HFFc6 (cell line): ENCODE data around the gene GOLM1. TPM values are rescaled to one million over a fixed set of nuclear protein-coding genes. Genes with fewer than 3 reads are reported as not detected.

Experiments used
- DNase-seq: peaks from one replicate; pipeline ENCODE4 v3.0.0-alpha.2; 2018
- H3K27ac Mint-ChIP-seq: 2 replicates; pipeline ENCODE4 v1.8.0; 2020; ENCODE audit warnings: mild to moderate bottlenecking, mixed read lengths
- H3K27me3 Mint-ChIP-seq: 2 replicates; pipeline ENCODE4 v1.8.0; 2021; ENCODE audit warnings: mild to moderate bottlenecking, moderate library complexity, mixed read lengths; ENCODE audit not compliant: insufficient read depth
- H3K36me3 Mint-ChIP-seq: 2 replicates; pipeline ENCODE4 v1.8.0; 2021; ENCODE audit warnings: low read depth, mixed read lengths
- H3K4me1 Mint-ChIP-seq: 2 replicates; pipeline ENCODE4 v1.8.0; 2020; ENCODE audit warnings: low read depth, mixed read lengths
- H3K4me3 Mint-ChIP-seq: 2 replicates; pipeline ENCODE4 v1.8.0; 2020; ENCODE audit warnings: mild to moderate bottlenecking, moderate library complexity, mixed read lengths
- H3K9me3 Mint-ChIP-seq: 2 replicates; pipeline ENCODE4 v1.8.0; 2020; ENCODE audit warnings: mild to moderate bottlenecking, mixed read lengths
- total RNA-seq, 6 experiments: library from RNA; stranded (reverse); fragmentation: NEBNext Ultra II Directional; extraction: Animal tissue kit (Norgen Biotek cat#: 25700); gene quantifications; 2 replicates in 1 of 6; 3 replicates in 5 of 6; pipeline ENCODE4 v1.2.3, GENCODE V29; 2021
- TF ChIP-seq, protein P1 (sequence below): fragments of 200-600 bp; sonication (generic); IDR thresholded peaks from 2 replicates; pipeline ENCODE4 v1.5.0; 2021; ENCODE audit warnings: antibody characterized with exemption, mild to moderate bottlenecking

The GOLM1 gene
- total RNA-seq, 6 experiments from 2014 or later, result 24.0 to 36.6 (median 25.0) TPM

- Mint-ChIP-seq H3K27me3 (no peaks in the 10 kb centered on the region; the same call in 1 of the 2 replicates), H3K4me3 (no peak overlapping the region), H3K9me3 (no peaks in the 10 kb centered on the region), H3K4me1 (peaks cover 5% of the 10 kb centered on the region; the same call in 1 of the 2 replicates), H3K36me3 (no peaks in the 10 kb centered on the region), H3K27ac (no peak overlapping the region)
- no peak for DNase-seq
- TF ChIP-seq, protein P1, sequence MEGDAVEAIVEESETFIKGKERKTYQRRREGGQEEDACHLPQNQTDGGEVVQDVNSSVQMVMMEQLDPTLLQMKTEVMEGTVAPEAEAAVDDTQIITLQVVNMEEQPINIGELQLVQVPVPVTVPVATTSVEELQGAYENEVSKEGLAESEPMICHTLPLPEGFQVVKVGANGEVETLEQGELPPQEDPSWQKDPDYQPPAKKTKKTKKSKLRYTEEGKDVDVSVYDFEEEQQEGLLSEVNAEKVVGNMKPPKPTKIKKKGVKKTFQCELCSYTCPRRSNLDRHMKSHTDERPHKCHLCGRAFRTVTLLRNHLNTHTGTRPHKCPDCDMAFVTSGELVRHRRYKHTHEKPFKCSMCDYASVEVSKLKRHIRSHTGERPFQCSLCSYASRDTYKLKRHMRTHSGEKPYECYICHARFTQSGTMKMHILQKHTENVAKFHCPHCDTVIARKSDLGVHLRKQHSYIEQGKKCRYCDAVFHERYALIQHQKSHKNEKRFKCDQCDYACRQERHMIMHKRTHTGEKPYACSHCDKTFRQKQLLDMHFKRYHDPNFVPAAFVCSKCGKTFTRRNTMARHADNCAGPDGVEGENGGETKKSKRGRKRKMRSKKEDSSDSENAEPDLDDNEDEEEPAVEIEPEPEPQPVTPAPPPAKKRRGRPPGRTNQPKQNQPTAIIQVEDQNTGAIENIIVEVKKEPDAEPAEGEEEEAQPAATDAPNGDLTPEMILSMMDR, result no peak
These were observed 52.0 kb downstream of the GOLM1 start for GRCh38 chr9:86047361-86047760.

DNA sequence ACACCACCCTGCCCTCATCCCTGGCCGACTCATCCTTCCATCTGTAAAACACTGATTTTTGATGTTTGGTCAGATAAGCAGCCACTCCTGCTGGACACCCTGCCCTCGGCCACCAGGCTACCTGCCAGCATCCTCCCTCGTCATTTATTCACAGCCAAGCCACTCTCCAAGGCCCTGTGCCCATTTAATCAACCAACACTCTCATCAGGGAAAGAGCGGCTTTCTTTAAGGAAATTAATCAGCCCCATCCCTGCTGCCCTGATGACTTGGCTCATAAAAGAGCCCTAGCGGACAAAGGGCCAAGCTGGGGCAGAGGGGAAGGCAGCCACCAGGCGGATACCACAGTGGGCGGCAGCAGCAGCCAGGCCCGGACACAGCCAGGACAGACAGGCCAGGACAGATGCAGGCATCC, 52.4 kb downstream of the GOLM1 start:
- no peaks in the 10 kb centered on the region for H3K36me3 Mint-ChIP-seq
- DNase-seq, result no peak
- TF ChIP-seq, protein P1, result no peak
- H3K9me3 Mint-ChIP-seq, result no peaks in the 10 kb centered on the region
- H3K4me1 Mint-ChIP-seq, result peaks cover 5% of the 10 kb centered on the region; the same call in 1 of the 2 replicates
- no peak overlapping the region for H3K4me3 Mint-ChIP-seq
- no peaks in the 10 kb centered on the region; the same call in 1 of the 2 replicates for H3K27me3 Mint-ChIP-seq
- no peak overlapping the region for H3K27ac Mint-ChIP-seq

GRCh38 chr9:86046071-86046636, 53.2 kb downstream of the GOLM1 start:
- DNase-seq, result no peak
- Mint-ChIP-seq H3K9me3 (no peaks in the 10 kb centered on the region), H3K4me3 (no peak overlapping the region), H3K27ac (no peak overlapping the region), H3K27me3 (no peaks in the 10 kb centered on the region; the same call in 1 of the 2 replicates), H3K4me1 (peaks cover 5% of the 10 kb centered on the region; the same call in 1 of the 2 replicates), H3K36me3 (no peaks in the 10 kb centered on the region)
- TF ChIP-seq, protein P1, result no peak

DNA sequence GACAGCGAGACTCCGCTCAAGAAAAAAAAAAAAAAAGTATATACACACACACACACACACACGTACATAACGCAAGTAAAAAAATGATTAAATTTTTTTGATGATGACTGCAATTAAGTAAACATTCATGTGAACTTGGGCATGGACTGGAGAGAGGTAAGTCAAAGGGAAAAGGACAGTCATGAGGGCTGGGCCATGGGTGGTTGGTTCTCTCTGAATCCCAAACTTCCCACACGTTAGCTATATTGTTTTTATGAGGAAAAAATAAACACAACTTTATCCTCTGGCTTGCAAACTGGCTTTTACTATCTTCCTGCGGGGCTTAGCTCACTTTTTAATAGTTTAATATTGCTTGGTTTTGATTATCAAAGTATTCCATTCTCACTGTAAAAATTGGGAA, 53.7 kb downstream of the GOLM1 start:
- Mint-ChIP-seq H3K4me1 (peaks cover 5% of the 10 kb centered on the region; the same call in 1 of the 2 replicates), H3K4me3 (no peak overlapping the region), H3K9me3 (no peaks in the 10 kb centered on the region), H3K27me3 (no peaks in the 10 kb centered on the region; the same call in 1 of the 2 replicates), H3K36me3 (no peaks in the 10 kb centered on the region), H3K27ac (no peak overlapping the region)
- no peak for DNase-seq
- TF ChIP-seq, protein P1, result no peak

DNA sequence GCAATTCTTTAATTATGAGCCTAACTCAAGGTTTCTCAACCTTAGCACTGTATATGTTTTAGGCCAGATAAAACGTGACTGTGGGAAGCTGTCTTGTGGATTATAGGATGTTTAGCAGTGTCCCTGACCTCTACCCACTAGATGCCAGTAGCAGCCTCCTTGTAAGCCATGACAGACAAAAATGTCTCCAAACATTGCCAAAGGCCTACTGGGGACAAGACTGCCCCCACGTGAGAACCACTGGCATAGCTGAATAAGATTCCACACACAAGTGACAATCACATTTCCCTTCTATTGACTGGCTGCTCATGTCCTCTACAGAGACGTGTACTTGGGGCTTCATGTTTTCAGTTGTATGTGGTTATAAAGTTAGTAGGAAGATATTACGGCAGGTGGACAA, 55.4 kb downstream of the GOLM1 start:
- TF ChIP-seq, protein P1, result peak; percentile 22; the same call in 1 of the 2 replicates
- H3K4me3 Mint-ChIP-seq, result no peak overlapping the region
- no peaks in the 10 kb centered on the region; the same call in 1 of the 2 replicates for H3K27me3 Mint-ChIP-seq
- H3K9me3 Mint-ChIP-seq, result no peaks in the 10 kb centered on the region
- no peak overlapping the region for H3K27ac Mint-ChIP-seq
- H3K36me3 Mint-ChIP-seq, result no peaks in the 10 kb centered on the region
- H3K4me1 Mint-ChIP-seq, result peaks cover 15% of the 10 kb centered on the region
- no peak for DNase-seq
